ENCODE measurements around the gene OMA1. TPM values are rescaled to one million over a fixed set of nuclear protein-coding genes. Genes with fewer than 3 reads are reported as not detected.
A peak's percentile ranks its signal among the peaks of the same experiment; 100 is the strongest.
"Not testable (repeated sequence)": the region's sequence is repeated elsewhere in the genome, so short reads cannot be mapped to it uniquely, and the experiment has no call there.

The OMA1 gene
- total RNA-seq, 1 donor from 2014 or later = 58.6 TPM

- no peak for DNase-seq
These were observed 22.1 kb downstream of the OMA1 start for GRCh38 chr1:58524353-58524945.

GRCh38 chr1:58515794-58516401, 30.6 kb downstream of the OMA1 start:
- peak; percentile 83 for DNase-seq

GRCh38 chr1:58513956-58514355, 32.6 kb downstream of the OMA1 start:
- DNase-seq = no peak

GRCh38 chr1:58508629-58509028, 37.9 kb downstream of the OMA1 start:
- no peak for DNase-seq

GRCh38 chr1:58505286-58505685, 41.2 kb downstream of the OMA1 start:
- no peak for DNase-seq

GRCh38 chr1:58502519-58502918, 44.0 kb downstream of the OMA1 start:
- no peak for DNase-seq

GRCh38 chr1:58500043-58500442, 46.5 kb downstream of the OMA1 start:
- DNase-seq = no peak

- DNase-seq = no peak
These were observed 49.0 kb downstream of the OMA1 start for GRCh38 chr1:58497499-58497898.

- DNase-seq = no peak
These were observed 50.5 kb downstream of the OMA1 start for GRCh38 chr1:58496042-58496441.

GRCh38 chr1:58488914-58489313, 57.6 kb downstream of the OMA1 start:
- DNase-seq = not testable (repeated sequence)

GRCh38 chr1:58487002-58487401, 59.5 kb downstream of the OMA1 start:
- no peak for DNase-seq

GRCh38 chr1:58481962-58482361, 64.6 kb downstream of the OMA1 start:
- no peak for DNase-seq

- DNase-seq = no peak
These were observed 66.3 kb downstream of the OMA1 start for GRCh38 chr1:58480191-58480590.

GRCh38 chr1:58477390-58477789, 69.1 kb downstream of the OMA1 start:
- no peak for DNase-seq

- DNase-seq = no peak
These were observed 70.3 kb downstream of the OMA1 start for GRCh38 chr1:58476179-58476578.

GRCh38 chr1:58469476-58469875, 77.0 kb downstream of the OMA1 start:
- no peak for DNase-seq

GRCh38 chr1:58469016-58469415, 77.5 kb downstream of the OMA1 start:
- DNase-seq = peak; percentile 4

- DNase-seq = peak; percentile 4
These were observed 77.9 kb downstream of the OMA1 start for GRCh38 chr1:58468612-58469011.

- DNase-seq = no peak
These were observed 79.8 kb downstream of the OMA1 start for GRCh38 chr1:58466630-58467241.

- peak; percentile 11 for DNase-seq
These were observed 80.5 kb downstream of the OMA1 start for GRCh38 chr1:58465825-58466629.

GRCh38 chr1:58465176-58465575, 81.3 kb downstream of the OMA1 start:
- DNase-seq = no peak

- DNase-seq = peak; percentile 53
These were observed 86.1 kb downstream of the OMA1 start for GRCh38 chr1:58460469-58460868.

- DNase-seq = no peak
These were observed 86.6 kb downstream of the OMA1 start for GRCh38 chr1:58459911-58460310.

All from tongue (tissue), 2 donors.